H9 (cell line): ENCODE data around the gene KRT80. TPM values are rescaled to one million over a fixed set of nuclear protein-coding genes. Genes with fewer than 3 reads are reported as not detected.

Experiments
- DNase-seq: peaks from one replicate; pipeline ENCODE4 v3.0.0-alpha.2; 2017
- H2AFZ ChIP-seq: one replicate; pipeline ENCODE4 v1.6.1; 2013; ENCODE audit warnings: mild to moderate bottlenecking, low read length, control low read depth, moderate library complexity
- H2AK5ac ChIP-seq: 2 replicates; pipeline ENCODE4 v1.6.1; 2013; ENCODE audit warnings: low read length, control low read depth, mixed read lengths; ENCODE audit not compliant: insufficient read length
- H2BK120ac ChIP-seq: one replicate; pipeline ENCODE4 v1.6.1; 2013; ENCODE audit warnings: low read depth, mild to moderate bottlenecking, low read length, control low read depth, inconsistent platforms; ENCODE audit not compliant: poor library complexity, severe bottlenecking
- H2BK12ac ChIP-seq: 2 replicates; pipeline ENCODE4 v1.6.1; 2013; ENCODE audit warnings: low read length, control low read depth, mixed read lengths, low read depth; ENCODE audit not compliant: insufficient read length
- H2BK15ac ChIP-seq: 2 replicates; pipeline ENCODE4 v1.6.1; 2013; ENCODE audit warnings: low read depth, low read length, control low read depth
- H2BK20ac ChIP-seq: one replicate; pipeline ENCODE4 v1.6.1; 2013; ENCODE audit warnings: low read depth, mild to moderate bottlenecking, low read length, control low read depth, inconsistent platforms; ENCODE audit not compliant: poor library complexity, severe bottlenecking
- H2BK5ac ChIP-seq: 2 replicates; pipeline ENCODE4 v1.6.1; 2013; ENCODE audit warnings: low read length, control low read depth, mixed read lengths; ENCODE audit not compliant: insufficient read length
- H3K14ac ChIP-seq: 2 replicates; pipeline ENCODE4 v1.6.1; 2013; ENCODE audit warnings: low read length, control low read depth; ENCODE audit not compliant: insufficient read depth
- H3K18ac ChIP-seq: 2 replicates; pipeline ENCODE4 v1.6.1; 2013; ENCODE audit warnings: low read depth, mild to moderate bottlenecking, mixed read lengths, low read length, control low read depth; ENCODE audit not compliant: insufficient read length
- H3K23ac ChIP-seq: 2 replicates; pipeline ENCODE4 v1.6.1; 2013; ENCODE audit warnings: low read length, control low read depth, mixed read lengths, low read depth; ENCODE audit not compliant: insufficient read length
- H3K23me2 ChIP-seq: 2 replicates; pipeline ENCODE4 v1.6.1; 2013; ENCODE audit warnings: low read depth, mild to moderate bottlenecking, mixed read lengths, low read length, control low read depth; ENCODE audit not compliant: insufficient read length, poor library complexity, severe bottlenecking
- H3K27ac ChIP-seq: 2 replicates; pipeline ENCODE4 v1.5.1; 2013; ENCODE audit warnings: low read length, control low read depth, mixed read lengths, low read depth; ENCODE audit not compliant: insufficient read length
- H3K27me3 ChIP-seq: 2 replicates; pipeline ENCODE4 v1.6.1; 2013; ENCODE audit warnings: low read length, control low read depth, inconsistent platforms; ENCODE audit not compliant: insufficient read depth
- H3K4ac ChIP-seq: 2 replicates; pipeline ENCODE4 v1.6.1; 2013; ENCODE audit warnings: low read depth, mild to moderate bottlenecking, control low read depth, inconsistent platforms, low read length, moderate library complexity
- H3K4me1 ChIP-seq: 2 replicates; pipeline ENCODE4 v1.6.1; 2013; ENCODE audit warnings: low read length, control low read depth, inconsistent platforms; ENCODE audit not compliant: insufficient read depth
- H3K4me2 ChIP-seq: 2 replicates; pipeline ENCODE4 v1.6.1; 2013; ENCODE audit warnings: low read length, control low read depth, mixed read lengths; ENCODE audit not compliant: insufficient read length, insufficient read depth
- H3K56ac ChIP-seq: 2 replicates; pipeline ENCODE4 v1.6.1; 2013; ENCODE audit warnings: low read depth, mild to moderate bottlenecking, mixed read lengths, low read length, control low read depth; ENCODE audit not compliant: insufficient read length
- H3K79me1 ChIP-seq: 2 replicates; pipeline ENCODE4 v1.6.1; 2013; ENCODE audit warnings: low read depth, mild to moderate bottlenecking, moderate library complexity, low read length, control low read depth, inconsistent platforms; ENCODE audit not compliant: insufficient read depth, poor library complexity, severe bottlenecking
- H3K79me2 ChIP-seq: 2 replicates; pipeline ENCODE4 v1.6.1; 2013; ENCODE audit warnings: low read length, control low read depth, inconsistent platforms; ENCODE audit not compliant: insufficient read depth
- H3K9ac ChIP-seq: 2 replicates; pipeline ENCODE4 v1.6.1; 2013; ENCODE audit warnings: low read length, control low read depth, mixed read lengths; ENCODE audit not compliant: insufficient read length; ENCODE audit errors: extremely low read depth
- H3K9me3 ChIP-seq: one replicate; pipeline ENCODE4 v1.6.1; 2013; ENCODE audit warnings: low read depth, low read length, inconsistent platforms; ENCODE audit not compliant: control insufficient read depth
- H3T11ph ChIP-seq: one replicate; pipeline ENCODE4 v1.6.1; 2013; ENCODE audit warnings: mild to moderate bottlenecking, low read length, control low read depth, inconsistent platforms
- H4K20me1 ChIP-seq: one replicate; pipeline ENCODE4 v1.6.1; 2013; ENCODE audit not compliant: control insufficient read depth, insufficient read length, insufficient read depth
- H4K5ac ChIP-seq: 2 replicates; pipeline ENCODE4 v1.6.1; 2013; ENCODE audit warnings: low read depth, mild to moderate bottlenecking, mixed read lengths, low read length, control low read depth; ENCODE audit not compliant: insufficient read length
- H4K8ac ChIP-seq: replicated peaks from 2 replicates; pipeline ENCODE4 v1.6.1; 2013; ENCODE audit warnings: low read length, control low read depth, mixed read lengths, low read depth; ENCODE audit not compliant: insufficient read length
- H4K91ac ChIP-seq: 2 replicates; pipeline ENCODE4 v1.6.1; 2013; ENCODE audit warnings: low read depth, mild to moderate bottlenecking, moderate library complexity, mixed read lengths, low read length, control low read depth; ENCODE audit not compliant: insufficient read length
- H3K27ac Mint-ChIP-seq, 3 experiments: 2 replicates in 2 of 3; 3 replicates in 1 of 3; pipeline ENCODE4 v1.8.0; 2020 to 2021; ENCODE audit warnings: mixed read lengths in 3 of 3, mild to moderate bottlenecking in 1 of 3, moderate library complexity in 1 of 3
- H3K27me3 Mint-ChIP-seq: 2 replicates; pipeline ENCODE4 v1.8.0; 2021; ENCODE audit warnings: low read depth, mild to moderate bottlenecking, moderate library complexity, mixed read lengths
- H3K36me3 Mint-ChIP-seq, 3 experiments: 2 replicates in 2 of 3; 3 replicates in 1 of 3; pipeline ENCODE4 v1.8.0; 2020 to 2021; ENCODE audit warnings: low read depth in 3 of 3, mixed read lengths in 3 of 3; ENCODE audit not compliant: insufficient read depth in 1 of 3
- H3K4me1 Mint-ChIP-seq, 2 experiments: 2 replicates each; pipeline ENCODE4 v1.8.0; 2020; ENCODE audit warnings: mixed read lengths in 2 of 2
- H3K4me3 Mint-ChIP-seq, 2 experiments: 2 replicates in 1 of 2; 3 replicates in 1 of 2; pipeline ENCODE4 v1.8.0; 2020 to 2021; ENCODE audit warnings: mild to moderate bottlenecking in 2 of 2, mixed read lengths in 2 of 2, moderate library complexity in 1 of 2
- H3K9me3 Mint-ChIP-seq, 2 experiments: 2 replicates in 1 of 2; 3 replicates in 1 of 2; pipeline ENCODE4 v1.8.0; 2020; ENCODE audit warnings: mild to moderate bottlenecking in 2 of 2, mixed read lengths in 2 of 2, moderate library complexity in 1 of 2
- WGBS: extraction: QIAGEN DNeasy Blood & Tissue Kit; methylation state at CpG from one replicate; pipeline ENCODE4 v1.1.7; 2013; ENCODE audit warnings: missing lambda C conversion rate, low lambda C conversion rate, mixed read lengths; ENCODE audit not compliant: insufficient read length; ENCODE audit errors: extremely low coverage; 5-methylcytosine and 5-hydroxymethylcytosine counted together
- total RNA-seq: library from RNA; stranded (reverse); gene quantifications from 2 replicates; pipeline ENCODE4 v1.2.1, GENCODE V29; 2021
- TF ChIP-seq, protein P1 (sequence below): fragments of 200-600 bp; sonication (generic); conservative IDR thresholded peaks from 3 replicates; pipeline ENCODE4 v1.8.0; 2021; ENCODE audit warnings: antibody characterized with exemption, mild to moderate bottlenecking

Gene KRT80
- total RNA-seq, 1 experiment from 2014 or later, result not detected

DNA sequence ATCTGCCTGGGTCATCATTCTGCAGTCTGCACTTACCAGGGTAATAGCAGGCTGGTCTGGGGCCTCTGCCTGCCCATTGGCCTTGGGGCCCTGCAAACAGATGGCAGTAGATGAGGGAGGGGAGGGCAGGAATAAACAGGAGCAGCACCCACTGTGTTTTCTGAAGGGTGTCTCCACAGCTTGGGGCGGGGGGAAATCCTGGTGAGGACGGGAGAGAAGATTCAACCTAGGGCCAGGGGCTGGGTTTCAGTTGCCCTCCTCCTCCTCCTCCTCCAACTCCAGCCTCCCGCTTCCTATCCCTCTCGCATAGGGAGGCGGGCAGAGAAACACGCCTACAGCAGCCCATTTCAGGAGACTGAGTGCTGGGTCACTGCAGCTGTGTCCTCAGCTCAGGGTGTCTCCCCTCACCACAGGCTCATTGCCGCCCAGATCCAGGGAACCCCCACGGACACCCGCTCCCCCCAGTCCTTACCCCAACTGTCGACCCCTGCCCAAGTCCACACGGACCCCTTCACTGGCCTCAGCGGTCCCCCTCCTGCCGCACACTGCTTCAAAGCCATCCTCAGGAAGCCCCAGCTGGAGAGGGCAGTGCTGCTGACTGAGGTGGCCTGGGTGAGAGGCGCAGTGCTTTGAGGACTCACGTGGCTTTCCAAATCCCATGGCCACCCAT is 9.1 kb upstream of the KRT80 start:
- H4K20me1 ChIP-seq, result no peaks in the 10 kb centered on the region
- no peak overlapping the region for H3K4me2 ChIP-seq
- H3K36me3 Mint-ChIP-seq, result no peaks in the 10 kb centered on the region; a peak in 1 of 7 replicates
- no peak overlapping the region for H3T11ph ChIP-seq
- WGBS, result no CpG with 5 or more reads among the region's 15 CpGs
- no peaks in the 10 kb centered on the region for H3K23me2 ChIP-seq
- H3K79me2 ChIP-seq, result no peaks in the 10 kb centered on the region
- no peak overlapping the region for H3K9ac ChIP-seq
- H3K79me1 ChIP-seq, result no peaks in the 10 kb centered on the region
- H2BK15ac ChIP-seq, result no peak overlapping the region
- H4K91ac ChIP-seq, result no peak overlapping the region
- H2AFZ ChIP-seq, result no peak overlapping the region
- no peak for DNase-seq
- peaks cover 1% of the 10 kb centered on the region; the same call in 1 of the 2 replicates for H3K27me3 Mint-ChIP-seq
- H3K18ac ChIP-seq, result no peak overlapping the region
- H2BK120ac ChIP-seq, result no peak overlapping the region
- no peak overlapping the region for H3K14ac ChIP-seq
- no peak overlapping the region for H2BK5ac ChIP-seq
- H3K9me3 Mint-ChIP-seq, result no peaks in the 10 kb centered on the region
- no peak overlapping the region for H3K56ac ChIP-seq
- no peak overlapping the region for H2AK5ac ChIP-seq
- H3K27ac ChIP-seq, result no peak overlapping the region
- peaks cover 10 to 38% of the 10 kb centered on the region in 2 experiments for H3K4me1 Mint-ChIP-seq
- no peak overlapping the region for H3K23ac ChIP-seq
- H3K27ac Mint-ChIP-seq, result peak overlapping the region in 1 of 3 experiments; percentile 70; a peak in 2 of 7 replicates
- no peak overlapping the region for H4K5ac ChIP-seq
- H3K4me3 Mint-ChIP-seq, result no peak overlapping the region
- no peak overlapping the region for H3K4ac ChIP-seq
- H3K27me3 ChIP-seq, result no peaks in the 10 kb centered on the region
- no peak overlapping the region for H4K8ac ChIP-seq
- no peaks in the 10 kb centered on the region for H3K9me3 ChIP-seq
- TF ChIP-seq, protein P1, sequence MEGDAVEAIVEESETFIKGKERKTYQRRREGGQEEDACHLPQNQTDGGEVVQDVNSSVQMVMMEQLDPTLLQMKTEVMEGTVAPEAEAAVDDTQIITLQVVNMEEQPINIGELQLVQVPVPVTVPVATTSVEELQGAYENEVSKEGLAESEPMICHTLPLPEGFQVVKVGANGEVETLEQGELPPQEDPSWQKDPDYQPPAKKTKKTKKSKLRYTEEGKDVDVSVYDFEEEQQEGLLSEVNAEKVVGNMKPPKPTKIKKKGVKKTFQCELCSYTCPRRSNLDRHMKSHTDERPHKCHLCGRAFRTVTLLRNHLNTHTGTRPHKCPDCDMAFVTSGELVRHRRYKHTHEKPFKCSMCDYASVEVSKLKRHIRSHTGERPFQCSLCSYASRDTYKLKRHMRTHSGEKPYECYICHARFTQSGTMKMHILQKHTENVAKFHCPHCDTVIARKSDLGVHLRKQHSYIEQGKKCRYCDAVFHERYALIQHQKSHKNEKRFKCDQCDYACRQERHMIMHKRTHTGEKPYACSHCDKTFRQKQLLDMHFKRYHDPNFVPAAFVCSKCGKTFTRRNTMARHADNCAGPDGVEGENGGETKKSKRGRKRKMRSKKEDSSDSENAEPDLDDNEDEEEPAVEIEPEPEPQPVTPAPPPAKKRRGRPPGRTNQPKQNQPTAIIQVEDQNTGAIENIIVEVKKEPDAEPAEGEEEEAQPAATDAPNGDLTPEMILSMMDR, result no peak
- peaks cover 3% of the 10 kb centered on the region; the same call in 1 of the 2 replicates for H3K4me1 ChIP-seq
- no peak overlapping the region for H2BK12ac ChIP-seq
- no peak overlapping the region for H2BK20ac ChIP-seq
